Thyroid gland (tissue), 4 donors: ENCODE measurements around the gene PLCG1.

Experiments used
- POLR2A ChIP-seq, 2 donors: fragments of 450-650 bp; IDR thresholded peaks; one replicate each; pipeline ENCODE4 v1.6.1; 2017; ENCODE audit warnings: antibody characterized with exemption in 2 of 2, mild to moderate bottlenecking in 2 of 2, moderate library complexity in 1 of 2
- TF ChIP-seq, protein P1 (sequence below), 6 experiments: fragments of 200-600 bp in 3 of 6; fragments of 450-650 bp in 3 of 6; sonication (generic) in 3 of 6; IDR thresholded peaks; one replicate each; pipeline ENCODE4 v1.5.1; 2016 to 2019; ENCODE audit warnings: antibody characterized with exemption in 6 of 6, mild to moderate bottlenecking in 2 of 6, inconsistent platforms in 1 of 6, moderate library complexity in 1 of 6

DNA sequence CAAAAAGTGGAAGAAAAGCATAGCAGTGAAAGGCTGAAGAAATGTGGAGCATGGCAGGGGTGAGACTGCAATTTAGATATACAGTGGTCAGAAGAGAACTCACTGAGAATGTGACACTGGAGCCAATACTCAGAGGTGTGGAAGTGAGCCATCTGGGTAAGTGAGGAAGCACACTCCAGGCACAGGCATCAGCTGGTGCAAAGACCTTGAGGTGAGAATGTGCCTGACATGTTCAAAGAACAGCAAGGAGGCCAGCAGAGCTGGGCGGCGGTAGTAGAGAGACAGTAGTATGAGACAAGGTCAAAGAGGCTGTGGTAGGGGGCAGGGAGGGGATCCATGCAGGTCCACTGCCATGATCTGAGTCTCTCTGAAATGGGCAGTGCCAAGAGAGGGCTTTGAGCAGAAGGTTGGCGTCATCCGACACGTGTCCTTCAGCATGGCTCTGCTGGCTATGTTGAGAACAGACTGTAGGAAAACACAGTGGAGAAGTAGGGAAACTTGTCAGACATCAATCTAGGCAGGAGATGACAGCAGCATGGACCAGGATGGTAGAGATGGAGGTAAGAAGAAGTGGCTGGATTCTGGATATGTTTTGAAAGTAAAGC, 84.4 kb downstream of the PLCG1 start:
- no peak for TF ChIP-seq POLR2A (IDR thresholded peaks at IDR 0.05)
- TF ChIP-seq, protein P1, sequence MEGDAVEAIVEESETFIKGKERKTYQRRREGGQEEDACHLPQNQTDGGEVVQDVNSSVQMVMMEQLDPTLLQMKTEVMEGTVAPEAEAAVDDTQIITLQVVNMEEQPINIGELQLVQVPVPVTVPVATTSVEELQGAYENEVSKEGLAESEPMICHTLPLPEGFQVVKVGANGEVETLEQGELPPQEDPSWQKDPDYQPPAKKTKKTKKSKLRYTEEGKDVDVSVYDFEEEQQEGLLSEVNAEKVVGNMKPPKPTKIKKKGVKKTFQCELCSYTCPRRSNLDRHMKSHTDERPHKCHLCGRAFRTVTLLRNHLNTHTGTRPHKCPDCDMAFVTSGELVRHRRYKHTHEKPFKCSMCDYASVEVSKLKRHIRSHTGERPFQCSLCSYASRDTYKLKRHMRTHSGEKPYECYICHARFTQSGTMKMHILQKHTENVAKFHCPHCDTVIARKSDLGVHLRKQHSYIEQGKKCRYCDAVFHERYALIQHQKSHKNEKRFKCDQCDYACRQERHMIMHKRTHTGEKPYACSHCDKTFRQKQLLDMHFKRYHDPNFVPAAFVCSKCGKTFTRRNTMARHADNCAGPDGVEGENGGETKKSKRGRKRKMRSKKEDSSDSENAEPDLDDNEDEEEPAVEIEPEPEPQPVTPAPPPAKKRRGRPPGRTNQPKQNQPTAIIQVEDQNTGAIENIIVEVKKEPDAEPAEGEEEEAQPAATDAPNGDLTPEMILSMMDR (IDR thresholded peaks at IDR 0.05) = no peak
